Stimulated activated memory B cell treated with anti-CD40 and anti-IgM and Interleukin-4, amounts not matched to agents 10 μg/mL and 1 μg/mL and 100 μg/mL, for 72 hours (primary cell): ENCODE data around the gene METTL25B.
"Not testable (repeated sequence)": the region's sequence is repeated elsewhere in the genome, so short reads cannot be mapped to it uniquely, and the experiment has no call there.

Source experiments
- ATAC-seq: fragments of 150-1000 bp; cut with Tn5 transposase; 2 replicates; pipeline ENCODE4 v1.10.0; 2021
- H3K27ac Mint-ChIP-seq: one replicate; pipeline ENCODE4 v1.8.0; 2022; ENCODE audit warnings: mild to moderate bottlenecking, mixed read lengths
- H3K27me3 Mint-ChIP-seq: one replicate; pipeline ENCODE4 v1.8.0; 2022; ENCODE audit warnings: mixed read lengths
- H3K36me3 Mint-ChIP-seq: one replicate; pipeline ENCODE4 v1.8.0; 2022; ENCODE audit warnings: mixed read lengths
- H3K4me1 Mint-ChIP-seq: one replicate; pipeline ENCODE4 v1.8.0; 2022; ENCODE audit warnings: mixed read lengths
- H3K4me3 Mint-ChIP-seq: one replicate; pipeline ENCODE4 v1.8.0; 2022; ENCODE audit warnings: mild to moderate bottlenecking, moderate library complexity, mixed read lengths
- H3K9me3 Mint-ChIP-seq: one replicate; pipeline ENCODE4 v1.8.0; 2022; ENCODE audit warnings: mixed read lengths

Gene METTL25B

DNA sequence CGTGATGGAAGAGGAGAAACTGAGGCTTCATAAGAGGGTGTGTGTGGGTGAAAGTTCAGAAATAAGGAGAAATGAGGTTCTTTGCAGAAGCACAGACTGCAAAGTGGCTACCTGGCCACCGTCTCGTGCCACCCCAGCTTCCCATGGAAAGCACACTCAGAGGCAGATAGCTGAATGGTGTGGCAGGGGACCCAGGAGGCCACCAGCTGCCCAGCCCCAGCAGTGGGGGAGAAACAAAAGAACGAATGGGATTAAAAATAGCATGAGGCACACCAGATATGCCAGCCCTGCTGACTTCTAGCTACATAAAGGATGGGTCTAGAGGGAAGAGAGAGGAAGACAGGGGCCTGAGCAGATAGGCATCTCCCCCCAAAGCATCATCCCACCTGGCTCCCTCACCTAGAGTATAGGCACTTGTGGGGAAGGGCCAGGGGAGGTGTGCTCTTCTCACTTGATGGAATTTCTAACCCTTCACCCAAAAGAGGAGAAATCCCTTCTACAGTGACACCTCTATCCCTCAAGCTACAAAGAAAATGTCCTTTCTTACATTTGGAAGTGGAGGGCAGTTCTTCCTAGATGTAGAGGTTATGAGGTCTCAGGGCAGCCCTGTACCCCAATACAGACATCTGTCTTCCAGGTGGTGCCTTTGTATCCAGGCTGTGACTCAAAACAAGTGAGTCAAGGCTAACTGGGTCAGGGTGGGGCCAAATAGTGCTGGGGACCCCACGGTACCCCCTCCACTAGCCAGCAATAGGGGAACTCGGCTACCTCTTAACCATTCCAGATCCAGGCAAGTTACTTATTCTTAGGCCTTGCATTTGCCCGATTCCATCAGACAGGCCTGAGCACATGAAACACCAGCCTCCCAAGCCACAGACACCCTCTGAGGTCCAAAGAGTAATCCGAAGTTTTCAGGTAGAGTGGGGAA is 19.7 kb downstream of the METTL25B start:
- Mint-ChIP-seq H3K27ac (peak overlapping the region; percentile 93), H3K4me3 (peak overlapping the region; percentile 85), H3K4me1 (peaks cover 73% of the 10 kb centered on the region), H3K27me3 (no peaks in the 10 kb centered on the region), H3K9me3 (no peaks in the 10 kb centered on the region), H3K36me3 (peaks cover 31% of the 10 kb centered on the region)
- ATAC-seq = no peak

DNA sequence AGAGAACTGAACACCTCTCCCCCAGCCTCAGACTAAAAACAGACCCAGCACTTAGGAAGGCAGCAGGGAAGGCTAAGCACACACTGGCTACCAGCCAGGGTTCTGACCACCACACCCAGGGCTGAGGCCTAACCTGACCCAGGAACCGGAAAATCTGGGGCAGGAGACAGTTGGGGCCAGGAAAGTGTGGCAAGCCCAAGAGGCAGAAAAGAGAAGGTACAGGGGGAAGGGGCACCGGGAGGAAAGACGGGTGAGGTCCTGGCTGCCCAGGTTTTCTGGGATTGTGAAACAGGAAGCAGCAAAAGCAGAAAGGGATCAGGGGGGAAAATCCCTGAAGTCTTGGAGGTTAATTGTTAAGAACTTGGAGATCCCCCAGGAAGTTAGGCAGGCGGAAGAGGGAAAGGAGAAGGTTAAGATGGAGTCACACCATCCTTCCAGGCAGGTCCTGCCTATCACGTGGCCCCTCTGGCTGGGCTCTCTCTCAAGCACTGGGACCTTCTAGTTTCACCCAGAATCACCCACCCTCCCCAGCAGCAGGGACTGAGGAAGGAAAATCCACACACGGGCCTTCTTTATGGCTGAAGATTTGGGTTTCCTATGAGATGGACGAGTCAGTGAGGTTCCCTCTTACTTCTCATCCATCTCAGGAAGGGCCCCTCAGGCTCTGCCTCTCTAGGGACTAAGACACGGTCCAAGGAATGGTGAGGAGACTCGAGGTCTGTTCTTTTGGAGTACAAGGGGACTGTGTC is 20.6 kb downstream of the METTL25B start:
- H3K27me3 Mint-ChIP-seq = no peaks in the 10 kb centered on the region
- H3K4me1 Mint-ChIP-seq = peaks cover 73% of the 10 kb centered on the region
- no peak for ATAC-seq
- H3K9me3 Mint-ChIP-seq = no peaks in the 10 kb centered on the region
- H3K4me3 Mint-ChIP-seq = peak overlapping the region; percentile 85
- peaks cover 23% of the 10 kb centered on the region for H3K36me3 Mint-ChIP-seq
- peak overlapping the region; percentile 93 for H3K27ac Mint-ChIP-seq

DNA sequence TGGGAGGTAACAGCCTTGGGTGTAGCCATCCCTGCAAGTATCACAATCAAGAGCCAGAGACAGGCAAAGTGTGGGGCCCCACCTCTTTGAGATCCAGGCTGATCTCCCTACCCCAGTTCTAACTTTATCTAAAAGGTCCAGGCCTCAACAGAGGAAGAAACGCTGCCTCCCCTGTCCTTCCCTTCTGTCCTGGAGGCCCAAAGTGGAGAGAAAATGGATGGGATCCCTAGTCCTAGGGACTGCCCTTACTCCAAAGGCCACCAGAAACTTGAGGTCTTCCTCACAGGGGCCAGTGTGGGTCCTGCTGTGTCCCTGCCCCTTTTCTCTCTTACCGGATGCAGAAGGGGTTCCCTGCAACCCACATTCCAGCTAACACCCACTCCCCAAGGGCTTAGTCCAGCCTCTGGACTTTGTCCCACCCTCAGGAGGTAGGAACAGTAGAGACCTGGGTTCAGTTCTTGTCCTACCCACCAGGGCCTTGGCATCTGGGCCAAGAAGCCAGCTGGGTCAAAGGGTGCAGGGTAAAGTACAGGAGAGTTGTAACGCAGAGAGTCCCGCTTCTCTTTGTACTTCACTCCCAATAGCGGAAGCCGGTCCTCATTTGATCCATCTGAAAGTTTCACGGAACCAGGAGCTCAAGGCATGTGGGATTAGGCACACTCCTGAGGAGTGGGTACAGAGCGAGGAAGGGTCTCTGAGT is 21.3 kb downstream of the METTL25B start:
- Mint-ChIP-seq H3K4me1 (peaks cover 70% of the 10 kb centered on the region), H3K36me3 (peaks cover 16% of the 10 kb centered on the region), H3K4me3 (peak overlapping the region; percentile 85), H3K27me3 (no peaks in the 10 kb centered on the region), H3K27ac (peak overlapping the region; percentile 93), H3K9me3 (no peaks in the 10 kb centered on the region)
- ATAC-seq = no peak

DNA sequence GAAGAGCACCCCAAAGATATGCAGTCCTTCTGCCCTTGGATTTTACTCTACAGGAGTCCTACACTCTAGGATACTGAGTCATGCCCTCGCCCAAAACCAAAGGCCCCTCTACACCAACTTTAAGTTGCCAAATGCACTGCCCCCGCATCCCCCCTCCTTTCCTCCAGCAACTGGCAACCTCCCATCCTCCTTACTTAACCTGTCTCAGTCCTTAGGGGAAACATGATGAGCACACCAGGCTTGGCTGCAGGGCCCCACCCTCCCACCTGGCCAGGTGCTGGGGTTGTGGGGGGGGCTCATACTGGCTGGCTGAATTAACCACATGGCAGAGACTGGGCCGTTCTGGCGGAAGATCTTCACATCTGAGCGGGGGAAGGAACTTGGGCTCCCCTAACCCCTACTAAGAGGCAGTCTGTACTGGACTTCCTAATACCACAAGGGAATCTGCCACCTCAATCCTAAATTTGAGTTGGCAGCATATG is 22.0 kb downstream of the METTL25B start:
- no peaks in the 10 kb centered on the region for H3K9me3 Mint-ChIP-seq
- H3K27ac Mint-ChIP-seq = peak overlapping the region; percentile 93
- H3K36me3 Mint-ChIP-seq = peaks cover 15% of the 10 kb centered on the region
- no peak for ATAC-seq
- H3K4me3 Mint-ChIP-seq = peak overlapping the region; percentile 85
- peaks cover 72% of the 10 kb centered on the region for H3K4me1 Mint-ChIP-seq
- H3K27me3 Mint-ChIP-seq = no peaks in the 10 kb centered on the region

DNA sequence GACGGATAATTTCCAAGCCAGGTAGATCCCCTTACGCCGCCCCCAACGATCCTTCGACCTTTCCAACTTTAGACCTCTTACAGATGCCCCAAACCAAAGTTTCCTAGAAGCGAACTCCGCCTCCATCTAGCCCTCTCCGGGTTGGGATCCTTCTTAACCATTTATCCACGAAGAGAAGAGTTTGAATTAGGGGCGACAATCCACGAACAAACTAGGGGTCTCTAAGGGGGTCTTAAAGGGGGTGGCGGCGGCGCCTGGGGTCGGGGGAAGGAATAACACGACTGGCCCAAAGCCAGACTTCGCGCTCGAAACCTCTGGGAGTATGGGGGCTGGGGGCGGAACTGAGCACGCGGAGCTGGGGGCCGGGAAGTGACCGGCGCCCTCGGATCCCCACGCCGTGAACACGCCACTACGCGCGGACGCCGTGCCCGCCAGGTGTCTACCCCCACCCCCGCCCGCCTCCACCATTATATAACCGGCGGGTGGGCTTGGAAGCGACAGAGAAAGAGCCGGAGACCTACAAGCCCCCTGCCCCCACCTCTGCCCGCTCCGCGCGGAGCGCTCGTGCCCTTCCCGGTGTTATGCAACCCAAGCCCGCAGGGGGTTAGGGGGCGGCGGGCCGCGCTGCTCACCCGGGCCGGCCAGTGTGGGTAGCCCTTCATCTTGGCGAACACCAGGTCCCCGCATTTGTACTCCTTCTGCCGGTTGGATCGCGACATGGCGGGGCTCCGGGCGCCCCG is 22.6 kb downstream of the METTL25B start:
- H3K27me3 Mint-ChIP-seq = no peaks in the 10 kb centered on the region
- H3K4me3 Mint-ChIP-seq = peak overlapping the region; percentile 85
- H3K4me1 Mint-ChIP-seq = peaks cover 71% of the 10 kb centered on the region
- peak overlapping the region; percentile 93 for H3K27ac Mint-ChIP-seq
- no peaks in the 10 kb centered on the region for H3K9me3 Mint-ChIP-seq
- peak; percentile 58 for ATAC-seq
- H3K36me3 Mint-ChIP-seq = peaks cover 9% of the 10 kb centered on the region

DNA sequence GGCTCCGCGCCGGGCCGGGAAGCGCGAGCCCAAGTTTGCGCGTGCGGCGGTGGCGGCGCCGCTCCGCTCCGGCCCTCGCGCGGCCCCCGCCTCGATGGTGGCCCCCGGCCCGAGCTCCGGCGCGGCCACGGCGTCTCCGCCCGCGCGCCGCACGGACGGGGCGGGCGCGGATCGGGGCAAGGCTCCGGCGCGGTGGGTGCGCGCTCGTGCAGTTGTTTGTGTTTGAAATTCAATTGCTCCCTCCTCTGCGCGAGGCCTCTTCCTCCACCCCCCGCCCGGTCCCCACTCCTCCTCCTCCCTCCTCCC is 23.1 kb downstream of the METTL25B start, which contains the start of gene HDGF:
TSS of gene HDGF (minus strand) at position 225 of the 306 bp plus-strand sequence. CDS start 246 bp downstream, outside the sequence.
- H3K36me3 Mint-ChIP-seq = peaks cover 5% of the 10 kb centered on the region
- H3K4me1 Mint-ChIP-seq = peaks cover 65% of the 10 kb centered on the region

DNA sequence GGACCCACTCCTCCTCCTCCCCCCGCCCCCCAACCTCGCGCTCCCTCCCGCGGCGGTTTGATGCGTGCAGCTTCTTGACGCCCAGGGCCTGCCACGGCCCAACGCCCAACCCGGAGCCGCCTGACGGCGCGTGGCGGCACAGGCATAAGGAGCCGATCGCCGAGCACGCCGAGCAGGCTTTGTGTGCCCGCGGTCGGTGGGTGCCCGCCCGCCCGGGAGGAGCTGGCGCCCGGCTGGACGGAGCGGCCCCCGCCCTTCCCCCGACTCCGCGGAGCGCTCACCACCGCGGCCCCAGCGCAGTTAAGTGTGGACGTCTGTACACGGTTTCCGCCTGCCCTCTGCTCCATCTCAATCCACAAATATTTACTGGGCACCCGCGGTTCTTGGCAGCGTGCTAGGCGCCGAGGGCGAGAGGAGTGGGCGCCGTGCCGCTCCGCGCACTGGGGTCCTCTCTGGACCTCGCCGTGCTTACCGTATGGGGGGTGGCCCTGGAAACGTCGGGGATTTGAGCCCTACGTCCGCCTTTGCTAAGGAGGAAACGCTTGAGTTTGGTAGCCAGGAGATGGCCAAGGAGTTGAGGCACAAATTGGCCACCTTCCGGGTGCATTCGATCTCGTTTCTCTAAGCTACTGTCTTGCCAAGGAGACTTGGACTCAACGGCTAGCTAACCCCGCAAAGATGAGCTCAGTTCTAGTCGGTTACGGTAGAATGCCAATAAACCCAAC is 23.6 kb downstream of the METTL25B start:
- Mint-ChIP-seq H3K4me3 (peak overlapping the region; percentile 85), H3K4me1 (peaks cover 60% of the 10 kb centered on the region), H3K36me3 (peaks cover 5% of the 10 kb centered on the region), H3K9me3 (no peaks in the 10 kb centered on the region), H3K27ac (peak overlapping the region; percentile 93), H3K27me3 (no peaks in the 10 kb centered on the region)
- peak; percentile 91 for ATAC-seq

More for the DNA sequence above, 23.1 kb downstream of the METTL25B start, which contains the start of gene HDGF:
- H3K9me3 Mint-ChIP-seq = no peaks in the 10 kb centered on the region
- peak within 1 kb of the TSS; percentile 85 for H3K4me3 Mint-ChIP-seq
- ATAC-seq = no peak
- no peaks in the 10 kb centered on the region for H3K27me3 Mint-ChIP-seq
- peak within 1 kb of the TSS; percentile 93 for H3K27ac Mint-ChIP-seq

DNA sequence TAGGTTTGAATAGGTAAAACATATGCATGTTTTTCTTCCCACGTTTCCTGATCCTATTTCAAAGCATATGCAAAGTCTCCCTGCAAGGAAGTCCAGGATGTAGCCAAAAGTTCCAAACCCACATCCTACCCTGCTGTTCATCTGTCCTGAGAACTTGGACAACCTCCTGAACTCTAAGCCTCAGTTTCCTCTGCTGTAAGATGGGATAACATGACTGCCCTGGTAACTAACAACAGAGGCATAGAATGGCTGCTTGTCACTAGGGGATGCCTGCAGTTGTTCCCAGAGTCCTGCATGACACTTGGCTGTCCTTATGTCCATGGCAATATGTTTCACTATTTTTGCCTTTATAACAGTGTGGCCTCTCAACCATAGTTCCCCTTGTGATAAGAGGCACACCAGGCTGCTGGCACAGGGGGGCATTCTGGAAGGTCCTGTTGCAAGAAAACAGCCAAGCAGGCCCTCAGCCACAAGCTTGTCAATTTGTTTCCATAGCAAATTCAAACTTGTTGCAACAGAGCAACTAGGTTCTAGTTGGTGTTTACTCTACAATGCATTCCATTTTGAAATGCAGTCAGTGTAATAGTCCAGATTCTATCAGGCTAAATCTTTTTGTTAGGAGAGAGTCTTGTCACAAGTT is 24.7 kb downstream of the METTL25B start:
- Mint-ChIP-seq H3K4me3 (peak overlapping the region; percentile 85), H3K4me1 (peaks cover 51% of the 10 kb centered on the region), H3K9me3 (no peaks in the 10 kb centered on the region), H3K27me3 (no peaks in the 10 kb centered on the region), H3K27ac (peak overlapping the region; percentile 93), H3K36me3 (peaks cover 5% of the 10 kb centered on the region)
- ATAC-seq = no peak

DNA sequence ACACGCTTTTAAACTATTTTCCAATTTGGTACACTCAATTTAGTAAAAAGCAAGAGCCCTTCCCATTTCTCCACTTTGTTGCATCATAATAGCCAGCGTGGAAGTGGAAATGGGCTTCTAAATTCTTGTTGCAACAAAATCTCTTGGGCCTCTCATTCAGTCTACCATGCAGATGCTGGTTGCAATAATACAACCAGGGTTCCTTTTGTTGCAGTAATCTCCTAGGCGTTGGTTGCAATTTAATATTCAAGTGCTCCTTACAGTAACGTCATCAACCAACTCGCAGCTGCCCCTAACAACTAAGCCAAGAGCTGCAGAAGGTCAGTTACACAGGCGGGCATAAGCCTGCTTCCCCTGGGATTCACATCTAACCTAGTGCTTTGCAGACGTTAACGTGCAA is 25.9 kb downstream of the METTL25B start:
- no peaks in the 10 kb centered on the region for H3K27me3 Mint-ChIP-seq
- no peak for ATAC-seq
- H3K4me3 Mint-ChIP-seq = no peak overlapping the region
- no peaks in the 10 kb centered on the region for H3K9me3 Mint-ChIP-seq
- no peak overlapping the region for H3K27ac Mint-ChIP-seq
- peaks cover 39% of the 10 kb centered on the region for H3K4me1 Mint-ChIP-seq
- H3K36me3 Mint-ChIP-seq = peaks cover 5% of the 10 kb centered on the region

DNA sequence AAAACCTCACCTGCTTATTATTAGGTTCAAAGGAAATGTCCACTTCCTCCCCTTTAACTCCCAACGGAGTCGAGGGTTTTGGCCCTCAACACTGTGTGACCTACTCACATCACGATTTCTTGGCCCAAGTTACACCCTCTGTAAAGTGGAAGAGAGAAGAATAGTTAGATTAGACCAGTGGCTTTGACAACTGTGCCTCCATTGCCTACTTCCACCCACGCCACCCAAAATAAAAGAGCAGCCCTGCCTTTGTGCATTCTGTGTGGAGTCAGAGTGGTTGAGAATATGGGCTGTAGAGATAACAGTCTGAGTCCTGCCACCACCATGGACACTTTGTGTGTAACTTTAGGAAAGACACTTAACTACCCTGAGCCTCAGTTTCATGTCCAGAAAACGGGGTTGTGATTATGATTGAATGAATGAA is 27.3 kb downstream of the METTL25B start:
- Mint-ChIP-seq H3K27ac (peak overlapping the region; percentile 42), H3K4me3 (no peak overlapping the region), H3K27me3 (no peaks in the 10 kb centered on the region), H3K9me3 (no peaks in the 10 kb centered on the region), H3K36me3 (peaks cover 5% of the 10 kb centered on the region), H3K4me1 (peaks cover 25% of the 10 kb centered on the region)
- ATAC-seq = no peak

DNA sequence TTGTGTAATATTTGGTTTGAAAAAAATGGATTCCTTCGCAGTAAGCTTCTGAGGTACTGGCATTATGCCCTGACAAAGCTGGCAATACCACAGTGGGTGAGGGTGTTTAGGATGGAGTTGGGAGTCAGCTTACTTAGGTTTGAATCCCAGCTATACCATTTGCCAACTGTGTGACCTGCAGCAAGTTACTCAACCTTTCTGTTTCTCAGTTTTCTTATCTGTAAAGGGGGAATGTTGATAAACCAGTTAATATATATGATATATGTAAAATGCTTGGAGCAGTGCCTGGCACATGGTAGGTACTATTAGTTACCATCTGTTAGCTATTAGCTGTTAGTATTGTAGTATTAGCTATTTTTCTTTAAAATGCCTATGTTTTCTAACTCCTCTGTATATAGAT is 28.1 kb downstream of the METTL25B start:
- no peak overlapping the region for H3K27ac Mint-ChIP-seq
- no peak overlapping the region for H3K4me3 Mint-ChIP-seq
- no peaks in the 10 kb centered on the region for H3K9me3 Mint-ChIP-seq
- peaks cover 24% of the 10 kb centered on the region for H3K4me1 Mint-ChIP-seq
- no peaks in the 10 kb centered on the region for H3K27me3 Mint-ChIP-seq
- ATAC-seq = no peak
- H3K36me3 Mint-ChIP-seq = peaks cover 5% of the 10 kb centered on the region

DNA sequence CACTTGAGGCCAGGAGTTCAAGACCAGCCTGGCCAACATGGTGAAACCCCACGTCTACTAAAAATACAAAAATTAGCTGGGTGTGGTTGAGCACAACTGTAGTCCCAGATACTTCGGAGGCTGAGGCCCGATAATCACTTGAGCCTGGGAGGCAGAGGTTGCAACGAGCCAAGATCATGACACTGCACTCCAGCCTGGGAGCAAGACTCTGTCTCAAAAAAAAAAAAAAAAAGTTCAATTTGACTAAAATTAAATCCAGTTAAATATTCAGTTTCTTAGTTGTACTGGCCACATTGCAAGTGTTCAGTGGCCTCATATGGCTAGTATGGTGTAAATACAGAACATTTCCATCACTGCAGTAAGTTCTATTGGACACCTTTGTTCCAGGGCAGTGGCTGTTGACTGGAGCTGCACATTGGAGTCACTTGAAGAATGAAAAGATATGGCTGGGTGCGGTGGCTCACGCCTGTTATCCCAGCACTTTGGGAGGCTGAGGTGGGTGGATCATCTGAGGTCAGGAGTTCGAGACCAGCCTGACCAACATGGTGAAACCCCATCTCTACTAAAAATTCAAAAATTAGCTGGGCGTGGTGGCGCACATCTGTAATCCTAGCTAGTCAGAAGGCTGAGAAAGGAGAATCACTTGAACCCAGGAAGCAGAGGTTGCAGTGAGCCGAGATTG is 29.4 kb downstream of the METTL25B start:
- not testable (repeated sequence) for ATAC-seq, H3K4me3 Mint-ChIP-seq, H3K27me3 Mint-ChIP-seq, H3K27ac Mint-ChIP-seq, H3K36me3 Mint-ChIP-seq, H3K9me3 Mint-ChIP-seq
- H3K4me1 Mint-ChIP-seq = peaks cover 17% of the 10 kb centered on the region

DNA sequence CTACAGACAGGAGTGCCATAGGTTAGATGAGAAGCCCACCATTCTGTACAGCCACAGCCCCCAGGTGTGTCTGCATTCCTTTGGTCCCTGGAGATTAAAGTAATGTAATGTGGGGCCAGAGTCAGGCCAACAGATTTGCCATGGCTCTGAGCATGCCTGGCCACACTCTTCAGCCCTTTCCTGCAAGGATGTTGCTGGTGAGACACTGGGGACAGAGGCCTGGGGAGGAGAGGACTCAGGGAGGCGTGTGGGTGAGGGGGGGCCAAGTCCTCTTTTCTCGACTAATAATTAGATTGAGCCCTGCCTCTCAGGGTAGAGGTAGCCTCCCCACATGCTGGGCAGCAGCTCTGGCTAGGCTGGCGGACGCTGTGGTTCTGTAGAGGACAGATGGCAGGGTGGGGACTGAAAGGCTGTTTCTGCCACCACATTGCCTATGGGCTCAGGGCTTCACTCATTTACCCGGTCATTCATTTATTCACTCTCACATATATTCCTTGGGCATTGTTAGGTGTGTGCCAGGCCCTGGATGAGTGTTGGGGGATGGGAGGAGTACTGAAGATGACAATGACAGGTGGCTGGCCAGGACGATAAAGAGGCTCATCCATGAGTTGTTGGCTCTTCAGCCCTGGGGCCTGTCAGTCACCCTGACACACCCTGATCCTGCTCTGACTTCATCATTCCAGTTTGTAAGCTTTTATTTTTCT is 32.0 kb downstream of the METTL25B start:
- Mint-ChIP-seq H3K4me1 (peaks cover 5% of the 10 kb centered on the region), H3K27ac (no peak overlapping the region), H3K36me3 (peaks cover under 1% of the 10 kb centered on the region), H3K27me3 (no peaks in the 10 kb centered on the region), H3K4me3 (no peak overlapping the region), H3K9me3 (no peaks in the 10 kb centered on the region)
- ATAC-seq = no peak
